H1 (cell line): ENCODE results near the gene TBC1D22B. TPM values are rescaled to one million over a fixed set of nuclear protein-coding genes. Genes with fewer than 3 reads are reported as not detected.

Experiments used
- CTCF ChIA-PET: fragments of 300-600 bp; sonication (Branson Sonifier 250); formaldehyde crosslinking; loops from one replicate; lab custom pipeline; 2021; ENCODE audit not compliant: partially characterized antibody; lab: Charles Lee
- POLR2A ChIA-PET: fragments of 300-600 bp; sonication (Branson Sonifier 250); formaldehyde crosslinking; loops from one replicate; lab custom pipeline; 2021; ENCODE audit warnings: inconsistent platforms; ENCODE audit not compliant: partially characterized antibody; lab: Charles Lee
- DNase-seq, 2 experiments: peaks; one replicate each; pipeline versions ENCODE4 v3.0.0 to v3.0.0-alpha.2; 2010 to 2022; ENCODE audit warnings: low spot score in 2 of 2, low read depth in 1 of 2, mixed read lengths in 1 of 2
- FAIRE-seq: peaks from 2 replicates; lab custom pipeline; 2011; peaks lifted over from hg19 to GRCh38; lab: Jason Lieb, UNC
- H2AFZ ChIP-seq: 2 replicates; pipeline ENCODE4 v1.8.1; 2012; ENCODE audit warnings: low read length, inconsistent platforms
- H2AK5ac ChIP-seq: 2 replicates; pipeline ENCODE4 v1.6.1; 2013; ENCODE audit warnings: low read depth, low read length
- H2BK120ac ChIP-seq: replicated peaks from 2 replicates; pipeline ENCODE3; 2013; ENCODE audit warnings: low read depth, low read length, inconsistent platforms
- H2BK12ac ChIP-seq: 2 replicates; pipeline ENCODE4 v1.6.1; 2013; ENCODE audit warnings: low read depth, low read length
- H2BK15ac ChIP-seq: 2 replicates; pipeline ENCODE4 v1.6.1; 2013; ENCODE audit warnings: low read length
- H2BK20ac ChIP-seq: 2 replicates; pipeline ENCODE4 v1.6.1; 2013; ENCODE audit warnings: low read length
- H2BK5ac ChIP-seq: 2 replicates; pipeline ENCODE4 v1.6.1; 2013; ENCODE audit warnings: low read depth, low read length
- H3K14ac ChIP-seq: 2 replicates; pipeline ENCODE4 v1.6.1; 2013; ENCODE audit warnings: inconsistent platforms; ENCODE audit not compliant: insufficient read length
- H3K18ac ChIP-seq: 2 replicates; pipeline ENCODE4 v1.6.1; 2013; ENCODE audit warnings: low read length; ENCODE audit errors: extremely low read depth
- H3K23ac ChIP-seq: 2 replicates; pipeline ENCODE4 v1.6.1; 2013; ENCODE audit warnings: inconsistent platforms; ENCODE audit not compliant: insufficient read length
- H3K23me2 ChIP-seq: 2 replicates; pipeline ENCODE4 v1.6.1; 2013; ENCODE audit warnings: low read depth, low read length
- H3K27ac ChIP-seq: 2 replicates; pipeline ENCODE4 v1.6.1; 2011; ENCODE audit warnings: low read depth, low read length, inconsistent platforms
- H3K27me3 ChIP-seq, 4 experiments: replicated peaks in 1 of 4; 1 replicate in 1 of 4; 2 replicates in 3 of 4; pipeline versions ENCODE4 v1.6.1 to v1.8.1; 2011 to 2013; ENCODE audit warnings: low read length in 3 of 4, mild to moderate bottlenecking in 3 of 4, inconsistent platforms in 2 of 4, mixed read lengths in 2 of 4, moderate library complexity in 1 of 4; ENCODE audit not compliant: control insufficient read depth in 3 of 4, insufficient read depth in 3 of 4; ENCODE audit errors: extremely low read depth in 1 of 4
- H3K36me3 ChIP-seq, 4 experiments: 2 replicates each; pipeline versions ENCODE4 v1.6.1 to v1.8.1; 2011 to 2013; ENCODE audit warnings: mild to moderate bottlenecking in 4 of 4, low read length in 3 of 4, moderate library complexity in 2 of 4, control low read depth in 1 of 4, inconsistent platforms in 1 of 4; ENCODE audit not compliant: insufficient read depth in 4 of 4, control insufficient read depth in 2 of 4
- H3K4ac ChIP-seq: replicated peaks from 2 replicates; pipeline ENCODE3; 2013; ENCODE audit warnings: low read length, low read depth, mixed read lengths, inconsistent platforms; ENCODE audit not compliant: insufficient read length
- H3K4me1 ChIP-seq, 4 experiments: replicated peaks in 1 of 4; 1 replicate in 1 of 4; 2 replicates in 3 of 4; pipeline versions ENCODE4 v1.6.1 to v1.8.1; 2011 to 2013; ENCODE audit warnings: low read length in 3 of 4, inconsistent platforms in 2 of 4, mixed read lengths in 1 of 4; ENCODE audit not compliant: insufficient read depth in 4 of 4, control insufficient read depth in 3 of 4
- H3K4me2 ChIP-seq, 2 experiments: 2 replicates each; pipeline versions ENCODE4 v1.6.1 to v1.8.1; 2011 to 2013; ENCODE audit warnings: low read depth in 2 of 2, low read length in 2 of 2, control low read depth in 1 of 2, inconsistent platforms in 1 of 2, mild to moderate bottlenecking in 1 of 2; ENCODE audit not compliant: insufficient read depth in 1 of 2
- H3K4me3 ChIP-seq, 4 experiments: fragments of 200-600, 300-600 bp in 1 of 4; sonication (generic), shearing (Covaris generic), sonication (Bioruptor Twin) in 1 of 4; 2 replicates each; pipeline versions ENCODE4 v1.5.1 to v1.8.1; 2011 to 2016; ENCODE audit warnings: low read length in 4 of 4, low read depth in 3 of 4, control low read depth in 2 of 4, inconsistent platforms in 2 of 4, mild to moderate bottlenecking in 2 of 4, mixed read lengths in 1 of 4, moderate library complexity in 1 of 4; ENCODE audit not compliant: insufficient read depth in 2 of 4; ENCODE audit errors: extremely low read depth in 1 of 4
- H3K56ac ChIP-seq: replicated peaks from 2 replicates; pipeline ENCODE3; 2013; ENCODE audit warnings: low read depth, mild to moderate bottlenecking, mixed read lengths, low read length, inconsistent platforms; ENCODE audit not compliant: insufficient read length
- H3K79me1 ChIP-seq: 2 replicates; pipeline ENCODE4 v1.6.1; 2013; ENCODE audit warnings: low read depth, low read length, control low read depth
- H3K79me2 ChIP-seq, 2 experiments: 2 replicates each; pipeline versions ENCODE4 v1.6.1 to v1.8.1; 2012 to 2013; ENCODE audit warnings: low read length in 2 of 2, mild to moderate bottlenecking in 2 of 2, inconsistent platforms in 1 of 2; ENCODE audit not compliant: insufficient read depth in 2 of 2, control insufficient read depth in 1 of 2
- H3K9ac ChIP-seq, 4 experiments: replicated peaks in 1 of 4; 1 replicate in 1 of 4; 2 replicates in 3 of 4; pipeline versions ENCODE4 v1.6.1 to v1.8.1; 2011 to 2013; ENCODE audit warnings: low read depth in 3 of 4, low read length in 3 of 4, control low read depth in 2 of 4, mild to moderate bottlenecking in 2 of 4, moderate library complexity in 2 of 4, inconsistent platforms in 1 of 4; ENCODE audit errors: extremely low read depth in 1 of 4
- H3K9me3 ChIP-seq, 2 experiments: 2 replicates each; pipeline versions ENCODE4 v1.6.1 to v1.8.1; 2012 to 2013; ENCODE audit warnings: mild to moderate bottlenecking in 2 of 2, moderate library complexity in 2 of 2, control low read depth in 1 of 2, inconsistent platforms in 1 of 2, low read depth in 1 of 2, low read length in 1 of 2, mixed read lengths in 1 of 2; ENCODE audit not compliant: insufficient read depth in 2 of 2
- H4K20me1 ChIP-seq, 2 experiments: replicated peaks in 1 of 2; 2 replicates each; pipeline versions ENCODE3 to v1.8.1; 2011 to 2013; ENCODE audit warnings: inconsistent platforms in 2 of 2, low read length in 2 of 2, mild to moderate bottlenecking in 1 of 2; ENCODE audit not compliant: insufficient read depth in 2 of 2, control insufficient read depth in 1 of 2
- H4K5ac ChIP-seq: 2 replicates; pipeline ENCODE4 v1.6.1; 2013; ENCODE audit warnings: low read length, low read depth, mixed read lengths, inconsistent platforms; ENCODE audit not compliant: insufficient read length
- H4K8ac ChIP-seq: 2 replicates; pipeline ENCODE4 v1.8.0; 2013; ENCODE audit warnings: mild to moderate bottlenecking, moderate library complexity, low read length, inconsistent platforms; ENCODE audit not compliant: insufficient read depth; ENCODE audit errors: extremely low read depth
- H4K91ac ChIP-seq: replicated peaks from 2 replicates; pipeline ENCODE3; 2013; ENCODE audit warnings: low read length, mixed read lengths, inconsistent platforms; ENCODE audit not compliant: insufficient read length
- BACH1 ChIP-seq: IDR thresholded peaks from 2 replicates; pipeline ENCODE4 v1.6.1; 2012; ENCODE audit warnings: low read length, improper control_type of control experiment
- CBX5 ChIP-seq: fragments of 300-800, 300-1000 bp; sonication (generic); IDR thresholded peaks from 2 replicates; pipeline ENCODE4 v1.7.1; 2016; ENCODE audit warnings: antibody characterized with exemption, low read length, low read depth
- CBX8 ChIP-seq: fragments of 300-800, 300-1000 bp; sonication (generic); IDR thresholded peaks from 2 replicates; pipeline ENCODE4 v1.7.1; 2016; ENCODE audit warnings: low read depth, low read length, borderline replicate concordance
- CHD1 ChIP-seq: IDR thresholded peaks from 2 replicates; pipeline ENCODE4 v1.6.1; 2012; ENCODE audit warnings: low read depth, low read length, improper control_type of control experiment
- HDAC6 ChIP-seq: IDR thresholded peaks from one replicate; pipeline ENCODE4 v1.7.1; 2012; ENCODE audit warnings: low read depth, mild to moderate bottlenecking, inconsistent platforms, low read length, moderate library complexity
- KDM5A ChIP-seq: fragments of 200-600 bp; IDR thresholded peaks from 2 replicates; pipeline ENCODE4 v1.7.1; 2012; ENCODE audit warnings: mild to moderate bottlenecking, low read length, inconsistent platforms, mixed read lengths
- MAFK ChIP-seq: IDR thresholded peaks from 2 replicates; pipeline ENCODE4 v1.6.1; 2012; ENCODE audit warnings: low read depth, mild to moderate bottlenecking, improper control_type of control experiment, low read length
- MAX ChIP-seq: IDR thresholded peaks from 2 replicates; pipeline ENCODE4 v1.6.1; 2012; ENCODE audit warnings: inconsistent platforms
- NANOG ChIP-seq: IDR thresholded peaks from 2 replicates; pipeline ENCODE4 v1.6.1; 2011; ENCODE audit warnings: low read length, low read depth, mild to moderate bottlenecking, inconsistent platforms; ENCODE audit not compliant: insufficient read depth, poor library complexity, severe bottlenecking
- SAP30 ChIP-seq: fragments of 300-600 bp; sonication (generic); IDR thresholded peaks from 2 replicates; pipeline ENCODE4 v1.7.1; 2012; ENCODE audit warnings: low read length, moderate library complexity, mild to moderate bottlenecking, inconsistent platforms; ENCODE audit not compliant: insufficient read depth, insufficient replicate concordance
- SP1 ChIP-seq: IDR thresholded peaks from 2 replicates; pipeline ENCODE4 v1.6.1; 2011; ENCODE audit warnings: low read depth, low read length
- TCF12 ChIP-seq: IDR thresholded peaks from 2 replicates; pipeline ENCODE4 v1.6.1; 2011; ENCODE audit warnings: low read depth, mild to moderate bottlenecking, low read length
- YY1 ChIP-seq: IDR thresholded peaks from 2 replicates; pipeline ENCODE4 v1.6.1; 2011; ENCODE audit warnings: low read depth, mild to moderate bottlenecking, low read length
- WGBS, 2 experiments: shearing (Covaris generic) in 1 of 2; methylation state at CpG; one replicate each; pipeline versions ENCODE4 v1.1.6 to v1.1.7; 2013 to 2015; ENCODE audit warnings: low lambda C conversion rate in 2 of 2, mixed read lengths in 2 of 2, inconsistent platforms in 1 of 2, low coverage in 1 of 2, missing lambda C conversion rate in 1 of 2; ENCODE audit not compliant: insufficient replicate concordance in 2 of 2, insufficient coverage in 1 of 2, insufficient read length in 1 of 2; ENCODE audit errors: extremely low coverage in 1 of 2, missing lambda C conversion rate in 1 of 2; 5-methylcytosine and 5-hydroxymethylcytosine counted together
- polyA plus RNA-seq, 7 experiments: library from polyadenylated mRNA; depleted of rRNA in 3 of 7; stranded (reverse) in 5 of 7; unstranded in 2 of 7; fragments of >200 nt in 5 of 7; fragments of 200-250 nt in 2 of 7; gene quantifications; 1 replicate in 5 of 7; 2 replicates in 1 of 7; 4 replicates in 1 of 7; pipeline versions ENCODE4 v1.2.1 to v1.2.3, GENCODE V29; 2011 to 2013; ENCODE audit warnings: missing spikeins in 2 of 7, mixed read lengths in 2 of 7
- total RNA-seq: library from RNA; stranded (reverse); fragmentation: NEBNext Ultra II Directional; extraction: Animal tissue kit (Norgen Biotek cat#: 25700); gene quantifications from 2 replicates; pipeline ENCODE4 v1.2.1, GENCODE V29; 2021

Gene TBC1D22B
- total and polyA plus RNA-seq, 2 of the 8 experiments (the other 6 are each of a cell fraction or from before 2014, with no cell fraction given): 10.1 to 17.4 TPM

- Histone ChIP-seq H4K5ac (no peak overlapping the region), H2BK15ac (no peak overlapping the region), H3K27me3 (no peaks in the 10 kb centered on the region), H2AFZ (no peak overlapping the region), H3K79me1 (no peaks in the 10 kb centered on the region), H3K18ac (no peak overlapping the region), H4K20me1 (no peaks in the 10 kb centered on the region), H3K27ac (no peak overlapping the region), H3K9me3 (no peaks in the 10 kb centered on the region), H3K4me3 (no peak overlapping the region), H3K79me2 (no peaks in the 10 kb centered on the region), H2BK20ac (no peak overlapping the region), H3K23me2 (no peaks in the 10 kb centered on the region), H3K36me3 (peaks cover 10 to 33% (median 21%) of the 10 kb centered on the region in 4 experiments; a peak in 7 of 8 replicates), H4K91ac (no peak overlapping the region), H3K4ac (no peak overlapping the region), H3K9ac (no peak overlapping the region), H3K4me1 (no peaks in the 10 kb centered on the region), H3K4me2 (no peak overlapping the region), H2BK5ac (no peak overlapping the region), H3K14ac (no peak overlapping the region), H4K8ac (no peak overlapping the region), H3K23ac (no peak overlapping the region), H2AK5ac (no peak overlapping the region), H3K56ac (no peak overlapping the region), H2BK12ac (no peak overlapping the region), H2BK120ac (no peak overlapping the region)
- TF ChIP-seq HDAC6: no peak
- no peak for TF ChIP-seq CBX5
- no peak for TF ChIP-seq TCF12
- no peak for TF ChIP-seq SP1
- no peak for TF ChIP-seq CBX8
- no peak for TF ChIP-seq CHD1
- TF ChIP-seq MAX: no peak
- TF ChIP-seq SAP30: no peak
- TF ChIP-seq YY1: no peak
- no peak for TF ChIP-seq MAFK
- TF ChIP-seq KDM5A: no peak
- TF ChIP-seq NANOG: no peak
- TF ChIP-seq BACH1: no peak
- no peak for DNase-seq
- no peak for FAIRE-seq
- CTCF ChIA-PET: interaction anchor here (1.4 to 1.8 kb wide), 2 partner anchors 9 to 109 kb away, joined by 4 to 5 read pairs; no protein-coding TSS in a partner anchor
- POLR2A ChIA-PET: interaction anchor here (1.7 kb wide), 1 partner anchor 33 kb away, joined by 3 read pairs; no protein-coding TSS in a partner anchor
- 94% methylated on average over 8 of the region's 8 CpGs; no CpG with 5 or more reads in 1 of the 2 experiments for WGBS, 2 experiments
Observed at GRCh38 chr6:37321516-37322415, 64.2 kb downstream of the TBC1D22B start.
